GM18499 (cell line): ENCODE results near the gene NUP43.
"Not testable (repeated sequence)": the region's sequence is repeated elsewhere in the genome, so short reads cannot be mapped to it uniquely, and the experiment has no call there.

Experiments
- ATAC-seq: cut with Tn5 transposase; IDR thresholded peaks from one replicate; pipeline ENCODE4 v1.9.1; 2021; ENCODE audit warnings: moderate number of reproducible peaks; ENCODE audit not compliant: insufficient read depth, unreplicated experiment

NUP43 gene, protein sequence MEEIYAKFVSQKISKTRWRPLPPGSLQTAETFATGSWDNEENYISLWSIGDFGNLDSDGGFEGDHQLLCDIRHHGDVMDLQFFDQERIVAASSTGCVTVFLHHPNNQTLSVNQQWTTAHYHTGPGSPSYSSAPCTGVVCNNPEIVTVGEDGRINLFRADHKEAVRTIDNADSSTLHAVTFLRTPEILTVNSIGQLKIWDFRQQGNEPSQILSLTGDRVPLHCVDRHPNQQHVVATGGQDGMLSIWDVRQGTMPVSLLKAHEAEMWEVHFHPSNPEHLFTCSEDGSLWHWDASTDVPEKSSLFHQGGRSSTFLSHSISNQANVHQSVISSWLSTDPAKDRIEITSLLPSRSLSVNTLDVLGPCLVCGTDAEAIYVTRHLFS

DNA sequence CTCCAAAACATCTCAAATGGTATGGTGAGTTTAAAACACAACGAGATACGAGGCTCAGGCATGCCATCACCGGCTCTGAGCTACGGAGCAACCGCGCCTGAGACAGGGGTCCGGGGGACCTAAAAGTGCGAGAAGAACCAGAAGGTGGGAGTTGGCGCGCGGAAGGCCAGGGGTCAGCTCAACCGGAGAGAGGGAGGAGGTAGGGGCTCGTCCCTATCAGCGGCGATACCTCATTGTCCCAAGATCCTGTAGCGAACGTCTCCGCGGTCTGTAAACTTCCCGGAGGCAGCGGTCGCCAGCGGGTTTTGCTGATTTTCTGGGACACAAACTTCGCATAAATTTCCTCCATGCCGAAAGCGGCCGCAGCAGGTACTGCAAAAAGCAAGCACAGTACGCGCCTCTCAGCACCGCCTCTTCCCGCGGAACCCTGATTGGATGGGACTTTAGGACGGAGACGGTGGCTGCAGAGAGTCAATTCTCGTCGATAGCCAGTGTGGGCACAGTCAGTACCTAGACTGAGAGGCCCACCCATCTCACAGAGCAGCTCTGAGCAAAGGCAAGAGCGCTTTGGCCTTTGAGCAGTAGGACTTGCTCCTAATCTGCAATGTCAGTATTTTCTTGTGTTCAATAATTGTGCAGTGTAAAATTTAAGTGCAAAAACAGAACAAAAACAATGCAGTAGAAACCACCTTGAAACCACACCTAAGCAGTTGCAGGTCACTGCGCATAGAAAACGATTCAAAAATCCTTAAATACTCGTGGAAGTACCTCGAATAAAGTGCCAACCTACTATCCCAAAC lies at the start of gene NUP43:
Gene NUP43 (minus strand): TSS at position 383 of the 800 bp plus-strand sequence. CDS start 34 bp downstream, at position 349.
- ATAC-seq, result peak; percentile 64

DNA sequence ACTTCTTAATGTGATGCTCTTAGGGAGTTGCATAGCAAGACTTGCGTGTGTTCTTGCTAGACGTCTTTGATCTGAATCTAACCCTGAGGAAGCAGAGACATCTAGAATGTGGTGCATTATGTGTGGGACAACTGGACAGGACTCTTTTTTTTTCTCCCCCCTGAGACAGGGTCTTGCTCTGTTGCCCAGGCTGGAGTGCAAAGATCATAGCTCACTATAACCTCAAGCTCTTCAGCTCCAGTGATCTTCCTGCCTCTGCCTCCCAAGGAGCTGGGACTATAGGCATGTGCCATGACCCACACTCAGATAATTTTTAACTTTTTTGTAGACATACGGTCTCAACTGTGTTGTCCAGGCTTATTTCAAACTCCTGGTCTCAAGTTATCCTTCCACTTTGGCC lies 37.2 kb upstream of the NUP43 start:
- ATAC-seq, result no peak

DNA sequence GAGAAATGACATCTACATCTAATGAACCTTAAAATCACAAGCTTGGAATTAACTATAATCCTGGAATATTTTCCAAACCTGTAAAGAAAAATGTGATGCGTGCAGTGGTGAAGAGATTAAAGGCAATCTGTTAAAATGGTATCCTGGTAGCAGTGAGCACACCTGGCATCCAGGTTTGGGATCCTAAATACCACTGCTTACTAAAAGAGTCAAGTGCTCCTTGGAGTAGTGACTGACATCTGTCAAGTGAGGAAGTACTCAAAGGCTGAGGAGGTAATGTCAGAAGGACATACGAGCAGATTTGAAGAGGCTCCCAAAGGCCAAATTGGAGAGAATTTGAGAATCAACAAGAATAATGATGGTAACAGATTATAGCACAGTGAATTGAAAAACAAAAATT lies 36.0 kb upstream of the NUP43 start:
- ATAC-seq, result no peak

DNA sequence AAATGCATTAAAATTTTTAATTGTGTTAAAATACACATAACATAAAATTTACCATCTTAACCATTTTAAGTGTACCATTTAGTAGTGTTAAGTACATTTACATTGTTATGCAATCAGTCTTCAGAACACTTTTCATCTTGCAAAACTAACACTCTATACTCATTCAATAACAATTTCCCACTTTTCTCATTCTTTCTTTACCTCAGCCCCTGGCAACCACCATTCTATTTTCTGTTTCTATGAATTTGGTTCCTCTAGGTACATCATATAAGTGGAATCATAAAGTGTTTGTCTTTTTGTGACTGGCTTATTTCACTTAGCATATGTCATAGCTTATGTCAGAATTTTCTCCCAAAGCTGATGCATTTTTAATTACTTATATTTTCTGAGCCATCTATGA lies 35.4 kb upstream of the NUP43 start:
- no peak for ATAC-seq

DNA sequence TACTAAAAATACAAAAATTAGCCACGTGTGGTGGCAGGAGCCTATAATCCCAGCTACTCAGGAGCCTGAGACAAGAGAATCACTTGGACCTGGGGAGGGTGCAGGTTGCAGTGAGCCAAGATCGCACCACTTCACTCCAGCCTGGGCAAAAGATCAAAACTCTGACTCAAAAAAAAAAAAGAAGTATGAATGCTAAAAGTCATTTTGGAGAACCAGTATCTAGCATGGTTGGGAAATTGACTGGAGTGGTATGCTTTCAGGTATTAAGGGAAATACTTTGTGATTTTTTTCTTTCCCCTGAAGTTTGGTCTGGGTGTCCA lies 33.3 kb upstream of the NUP43 start:
- ATAC-seq, result no peak

DNA sequence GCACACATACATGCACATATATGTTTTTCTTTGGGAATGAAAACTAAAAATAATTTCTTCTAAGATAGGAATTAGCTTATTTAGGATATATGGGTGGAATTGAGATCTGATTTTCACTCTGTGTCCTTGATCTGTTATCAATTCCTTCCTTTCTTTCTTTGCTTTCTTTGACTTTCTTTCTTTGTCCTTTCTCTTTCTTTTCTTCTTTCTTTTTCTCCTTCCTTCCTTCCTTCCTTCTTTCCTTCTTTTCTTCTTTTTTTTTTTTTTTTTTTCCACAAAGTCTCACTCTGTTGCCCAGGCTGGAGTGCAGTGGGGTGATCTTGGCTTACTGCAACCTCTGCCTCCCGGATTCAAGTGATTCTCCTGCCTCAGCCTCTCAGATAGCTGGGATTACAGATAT lies 31.3 kb upstream of the NUP43 start:
- no peak for ATAC-seq

DNA sequence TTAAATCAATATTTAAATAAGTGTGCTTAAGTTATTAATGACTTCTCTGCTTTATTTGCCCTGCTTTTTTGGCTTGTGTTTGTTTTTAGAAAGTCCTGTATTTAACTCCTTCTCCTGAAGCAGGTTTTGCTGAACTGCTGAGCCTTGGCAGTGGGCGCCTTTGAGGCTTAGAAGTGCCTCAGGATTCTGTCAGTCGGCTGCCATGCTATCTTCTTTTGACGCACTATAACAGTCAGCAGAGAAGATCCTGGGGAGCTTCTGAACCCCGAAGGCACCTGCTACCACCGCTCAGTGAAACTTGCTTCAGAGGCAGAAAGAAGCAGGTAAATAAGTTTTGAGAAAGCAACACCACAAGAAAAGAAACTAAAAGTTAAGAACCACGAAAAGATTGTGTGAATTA lies 25.6 kb upstream of the NUP43 start:
- ATAC-seq, result no peak

DNA sequence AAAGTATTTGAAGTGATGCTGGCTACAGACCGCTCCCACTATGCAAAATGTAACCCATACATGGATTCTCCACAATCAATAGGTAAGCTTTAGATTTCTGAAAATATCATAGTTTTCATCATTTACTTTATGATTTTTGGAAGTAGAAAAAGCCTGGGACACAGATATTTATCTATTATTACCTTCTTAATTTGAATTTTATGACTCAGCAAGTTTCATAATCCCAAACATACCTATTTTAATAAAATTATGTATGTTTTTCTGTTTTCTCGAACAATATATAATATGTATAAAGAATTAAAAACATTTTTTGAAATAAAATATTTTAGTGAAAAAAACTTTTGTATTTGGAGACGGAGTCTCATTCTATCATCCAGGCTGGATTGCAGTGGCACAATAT lies 24.9 kb upstream of the NUP43 start:
- no peak for ATAC-seq

DNA sequence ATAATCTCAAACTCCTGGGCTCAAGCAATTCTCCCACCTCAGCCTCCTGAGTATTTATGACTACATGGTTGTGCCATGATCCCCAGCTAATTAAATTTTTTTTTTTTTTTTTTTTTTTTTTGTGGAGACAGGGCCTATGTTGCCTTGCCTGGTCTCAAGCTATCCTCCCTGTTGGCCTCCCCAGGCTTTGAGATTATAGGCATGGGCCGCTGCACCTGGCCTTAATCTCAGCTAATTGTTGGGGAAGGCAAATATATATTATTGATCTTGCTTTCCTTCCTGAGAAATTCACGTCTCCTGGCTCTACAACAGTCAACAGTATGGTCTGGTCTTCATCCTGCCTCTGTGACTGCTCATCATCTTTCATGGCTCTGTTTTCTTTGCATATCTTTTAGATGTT lies 23.3 kb upstream of the NUP43 start:
- no peak for ATAC-seq

DNA sequence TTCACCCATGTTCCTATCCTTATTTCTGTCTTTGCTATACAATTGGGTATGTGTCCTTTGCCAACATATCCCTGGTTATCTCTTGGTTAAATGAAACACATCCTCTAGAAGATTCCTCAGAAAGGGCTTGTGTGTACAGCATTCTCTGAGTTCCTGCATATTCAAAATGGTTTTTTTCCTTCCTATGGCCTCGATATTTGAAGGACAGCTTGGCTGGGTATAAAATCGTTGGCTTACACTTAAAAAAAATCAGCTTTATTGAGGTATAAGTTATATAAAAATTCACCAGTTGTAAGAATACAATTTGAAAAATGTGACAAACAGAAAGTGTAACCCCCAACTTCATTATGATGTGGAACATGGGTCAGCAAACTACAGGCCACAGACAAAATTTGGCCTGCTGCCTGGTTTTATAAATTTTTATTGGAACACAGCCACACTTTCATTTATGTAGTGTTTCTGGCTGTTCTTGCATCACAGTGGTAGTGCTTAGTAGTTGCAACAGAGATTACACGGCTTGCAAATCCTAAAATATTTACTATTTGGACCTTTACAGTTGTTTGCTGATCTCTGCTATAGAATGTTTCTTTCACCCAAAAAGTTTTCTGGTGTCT lies 19.9 kb upstream of the NUP43 start:
- ATAC-seq, result no peak

DNA sequence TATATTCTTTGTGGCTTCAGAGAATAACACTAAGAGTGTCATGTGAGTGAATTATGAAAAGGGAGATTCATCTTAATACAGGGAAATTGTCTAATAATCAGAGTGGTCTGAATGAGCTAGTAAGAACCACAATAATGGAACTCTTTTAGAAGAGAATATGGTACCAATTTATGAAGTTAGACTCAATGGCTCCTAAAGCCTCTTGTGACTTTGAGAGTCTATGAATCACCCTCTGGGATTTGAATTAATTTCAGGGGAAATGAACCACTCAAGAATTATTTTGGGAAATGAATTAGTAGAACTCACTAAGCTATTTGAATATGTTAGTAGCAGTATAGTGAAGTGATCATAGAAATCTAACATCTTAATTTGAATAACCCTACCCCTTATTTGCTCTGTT lies 17.5 kb upstream of the NUP43 start:
- no peak for ATAC-seq

DNA sequence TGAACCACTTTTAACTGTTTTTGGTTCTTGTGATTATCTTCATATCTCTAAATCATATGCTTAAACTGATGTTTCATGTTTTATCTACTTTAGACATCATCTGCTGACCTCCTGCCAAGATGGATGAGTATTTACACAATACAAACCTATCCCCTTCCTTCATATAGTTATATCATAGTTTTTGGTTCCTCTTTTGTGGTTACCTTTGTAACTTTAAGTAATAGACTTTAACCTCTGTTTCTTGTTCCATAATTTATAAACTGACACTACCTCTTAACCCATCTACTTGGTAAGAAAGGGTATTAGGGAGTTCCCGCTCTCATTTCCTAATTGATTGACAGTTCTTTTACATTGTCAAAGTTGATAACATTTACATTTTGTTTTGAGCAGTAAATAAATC lies 15.1 kb upstream of the NUP43 start:
- ATAC-seq, result peak; percentile 97

DNA sequence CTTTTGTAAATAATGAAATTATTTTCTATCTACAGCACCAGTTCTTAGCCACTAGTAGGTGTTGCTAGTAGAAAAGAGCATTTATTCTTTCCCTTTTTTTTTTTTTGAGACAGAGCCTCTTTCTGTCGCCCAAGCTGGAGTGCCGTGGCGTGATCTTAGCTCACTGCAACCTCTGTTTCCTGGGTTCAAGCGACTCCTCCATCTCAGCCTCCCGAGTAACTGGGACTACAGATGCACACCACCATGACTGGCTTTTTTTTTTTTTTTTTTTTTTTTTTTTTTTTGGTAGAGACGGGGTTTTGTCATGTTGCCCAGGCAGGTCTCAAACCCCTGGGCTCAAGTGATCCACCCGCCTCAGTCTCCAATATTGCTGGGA lies 9.9 kb upstream of the NUP43 start:
- no peak for ATAC-seq

DNA sequence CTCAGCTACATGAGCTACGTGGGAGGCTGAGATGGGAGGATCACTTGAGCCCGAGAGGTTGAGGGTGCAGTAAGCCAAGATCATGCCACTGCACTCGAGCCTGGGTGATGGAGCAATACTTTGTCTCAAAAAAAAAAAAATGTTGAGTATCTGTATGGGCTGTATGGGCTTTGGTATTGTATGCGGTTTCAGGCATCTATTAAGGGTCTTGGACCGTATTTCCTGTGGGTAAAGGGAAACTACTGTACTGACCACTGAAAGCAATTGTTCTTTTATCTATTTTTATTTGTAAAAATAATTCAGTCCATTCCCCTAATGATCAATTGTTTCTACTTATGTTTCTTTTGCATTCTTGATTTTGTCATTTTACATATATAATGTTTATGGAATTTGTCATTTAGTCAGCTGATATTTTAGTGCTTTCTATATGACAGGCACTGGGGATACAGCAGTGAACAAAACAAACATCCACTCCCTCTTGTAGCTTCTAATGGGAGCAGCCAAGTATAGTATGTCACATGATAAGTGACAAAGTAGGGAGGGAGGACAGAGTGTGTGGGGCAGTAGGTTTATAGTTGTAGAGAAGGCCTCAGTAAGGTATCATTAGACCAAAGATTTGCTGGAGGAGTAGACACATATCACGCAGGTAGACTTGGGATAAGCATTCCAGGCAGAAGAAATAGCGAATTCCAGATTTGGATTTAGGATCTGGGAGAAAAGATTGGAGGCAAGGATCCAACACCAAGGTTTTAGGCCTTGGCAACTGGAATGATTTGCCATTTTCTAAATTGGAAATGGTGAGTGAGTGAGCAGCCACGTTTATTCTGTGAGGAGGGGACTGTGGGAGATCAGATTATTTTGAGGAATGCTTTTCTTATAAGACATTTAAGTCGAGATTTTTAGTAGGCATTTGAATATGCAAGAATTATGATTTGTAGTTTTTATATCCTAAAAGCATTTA lies 9.3 kb upstream of the NUP43 start:
- no peak for ATAC-seq

DNA sequence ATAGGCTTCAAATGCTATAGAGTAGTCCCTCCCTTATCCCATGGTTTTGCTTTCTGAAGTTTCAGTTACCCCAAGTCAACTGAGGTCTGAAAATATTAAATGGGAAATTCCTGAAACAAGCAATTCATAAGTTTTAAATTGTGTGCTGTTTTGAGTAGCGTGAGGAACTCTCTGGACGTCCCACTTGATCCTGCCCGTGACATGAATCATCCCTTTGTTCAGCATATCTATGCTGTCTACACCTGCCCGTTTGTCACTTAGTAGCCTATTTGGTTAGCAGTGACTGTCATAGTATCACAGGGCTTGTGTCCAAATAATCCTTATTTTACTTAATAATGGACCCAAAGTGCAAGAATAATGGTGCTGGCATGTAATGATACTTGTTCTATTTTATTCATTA lies 8.2 kb upstream of the NUP43 start:
- no peak for ATAC-seq

DNA sequence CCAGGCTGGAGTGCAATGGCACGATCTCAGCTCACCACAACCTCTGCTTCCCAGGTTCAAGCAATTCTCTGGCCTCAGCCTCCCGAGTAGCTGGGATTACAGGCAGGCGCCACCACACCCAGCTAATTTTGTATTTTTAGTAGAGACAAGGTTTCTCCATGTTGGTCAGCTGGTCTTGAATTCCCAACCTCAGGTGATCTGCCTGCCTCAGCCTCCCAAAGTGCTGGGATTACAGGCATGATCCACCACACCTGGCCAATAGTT lies 7.0 kb upstream of the NUP43 start:
- not testable (repeated sequence) for ATAC-seq

DNA sequence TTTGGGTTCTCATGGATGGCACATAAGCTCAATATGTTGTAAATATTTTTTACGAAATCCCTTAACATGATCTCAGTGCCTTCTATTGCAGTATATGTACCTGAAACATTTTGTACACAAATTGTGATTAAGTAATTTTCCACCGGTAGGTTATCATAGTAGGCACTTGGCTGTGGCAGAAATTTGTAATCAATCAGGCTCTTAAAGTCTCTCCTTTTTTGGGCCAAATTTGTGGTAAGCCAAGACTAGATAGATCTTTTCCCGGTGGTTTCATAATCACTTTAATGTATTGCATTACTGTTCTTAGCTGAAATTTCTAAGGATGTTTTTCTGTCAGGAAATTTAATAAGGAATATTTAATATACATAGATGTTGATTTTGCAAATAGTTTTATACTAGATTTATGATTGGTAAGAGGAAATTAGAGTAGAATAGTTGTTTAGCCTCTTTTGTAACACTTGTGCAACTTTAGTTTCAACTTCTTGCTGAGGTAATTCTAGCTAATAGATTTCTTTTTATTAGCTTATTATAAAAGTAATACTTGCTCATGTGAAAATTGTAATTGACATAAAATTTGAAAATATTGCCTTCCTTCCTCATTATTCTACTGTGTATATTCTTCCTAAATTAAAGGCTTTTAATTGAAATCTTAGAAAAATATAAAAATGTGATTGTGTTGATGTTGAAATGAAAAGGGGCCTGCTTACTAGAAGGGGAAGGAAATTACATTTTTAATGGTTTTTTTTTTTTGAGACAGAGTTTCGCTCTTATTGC lies 6.5 kb upstream of the NUP43 start:
- no peak for ATAC-seq

DNA sequence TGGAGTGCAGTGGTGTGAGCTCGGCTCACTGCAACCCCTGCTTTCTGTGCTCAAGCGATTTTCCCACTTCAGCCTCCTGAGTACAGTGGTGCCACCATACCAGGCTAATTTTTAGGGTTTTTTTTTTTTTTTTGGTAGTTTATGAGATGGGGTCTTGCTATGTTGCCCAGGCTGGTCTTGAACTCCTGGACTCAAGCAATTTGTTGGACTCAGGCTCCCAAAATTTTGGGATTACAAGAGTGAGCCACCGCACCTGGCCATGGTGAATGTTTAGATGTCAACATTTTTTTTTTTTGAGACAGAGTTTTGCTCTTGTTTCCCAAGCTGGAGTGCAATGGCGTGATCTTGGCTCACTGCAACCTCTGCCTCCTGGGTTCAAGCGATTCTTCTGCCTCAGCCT lies 5.6 kb upstream of the NUP43 start:
- not testable (repeated sequence) for ATAC-seq

DNA sequence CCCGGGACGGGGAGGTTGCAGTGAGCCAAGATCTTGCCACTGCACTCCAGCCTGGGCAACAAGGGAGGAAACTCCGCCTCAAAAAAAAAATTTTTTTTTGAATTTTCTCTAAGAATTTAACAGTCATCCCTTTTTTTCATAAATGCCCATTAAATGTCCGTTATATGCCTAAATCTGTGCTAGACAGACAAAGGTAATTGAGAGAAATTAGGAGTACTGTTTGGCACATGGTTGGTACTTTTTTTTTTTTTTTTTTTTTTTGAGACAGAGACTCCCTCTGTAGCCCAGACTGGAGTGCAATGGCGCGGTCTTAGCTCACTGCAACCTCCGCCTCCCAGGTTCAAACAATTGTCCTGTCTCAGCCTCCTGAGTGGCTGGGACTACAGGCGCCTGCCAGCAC lies 4.9 kb upstream of the NUP43 start:
- no peak for ATAC-seq

DNA sequence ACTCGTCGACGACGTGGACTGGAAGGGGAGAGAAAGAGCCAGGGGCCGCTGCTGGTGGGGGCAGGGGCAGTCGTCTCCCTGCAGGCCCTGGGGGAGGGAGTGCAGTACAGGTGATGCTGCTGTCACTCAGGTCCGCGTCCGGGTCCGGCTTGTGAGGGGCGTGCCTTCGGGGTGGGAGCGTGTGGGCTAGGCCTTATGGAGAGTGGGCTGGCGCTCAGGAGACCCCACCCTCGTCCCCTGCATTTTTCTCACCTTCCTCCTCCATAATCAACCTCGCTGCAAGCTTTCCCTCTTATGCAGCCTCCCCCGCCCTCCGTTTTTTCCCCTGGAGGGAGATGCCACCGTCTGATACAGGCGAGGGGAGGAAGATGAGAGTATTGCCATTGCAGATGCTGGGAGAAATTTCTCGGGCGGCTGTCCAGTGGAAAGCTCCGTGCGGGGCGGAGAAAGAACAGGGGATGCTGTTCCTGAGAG lies 3.8 kb upstream of the NUP43 start:
- ATAC-seq, result peak; percentile 8
